SK-N-SH (cell line): ENCODE data around the gene DHX15. TPM values are rescaled to one million over a fixed set of nuclear protein-coding genes. Genes with fewer than 3 reads are reported as not detected.

ENCODE experiments used
- CTCF ChIA-PET: fragments of 300-600, 350-600 bp; formaldehyde crosslinking; extraction: SDS; loops from one replicate; lab custom pipeline; 2021; lab: Yijun Ruan, JAX
- POLR2A ChIA-PET: fragments of 350-600 bp; sonication (Branson Sonifier 250); formaldehyde crosslinking; extraction: SDS; loops from one replicate; lab custom pipeline; 2020; ENCODE audit warnings: antibody characterized with exemption, inconsistent platforms; lab: Yijun Ruan, JAX
- DNase-seq: peaks from one replicate; pipeline ENCODE4 v3.0.0; 2012
- H2AFZ ChIP-seq: fragments of 200-600 bp; sonication (generic); 2 replicates; pipeline ENCODE4 v1.8.1; 2016; ENCODE audit warnings: antibody characterized with exemption, mild to moderate bottlenecking, low read depth
- H3F3A ChIP-seq: fragments of 200-600 bp; sonication (generic); replicated peaks from 2 replicates; pipeline ENCODE3; 2016; ENCODE audit warnings: antibody characterized with exemption, mild to moderate bottlenecking; ENCODE audit not compliant: insufficient read depth
- H3K27ac ChIP-seq, 2 experiments: fragments of 200-500 bp in 1 of 2; fragments of 200-600 bp in 1 of 2; sonication (Bioruptor generic) in 1 of 2; sonication (generic), shearing (Covaris generic) in 1 of 2; 2 replicates each; pipeline versions ENCODE4 v1.5.1 to v1.6.1; 2014 to 2016; ENCODE audit warnings: low read depth in 2 of 2, inconsistent platforms in 1 of 2, low read length in 1 of 2, mild to moderate bottlenecking in 1 of 2, mixed read lengths in 1 of 2
- H3K27me3 ChIP-seq: fragments of 200-600 bp; sonication (generic), shearing (Covaris generic); 2 replicates; pipeline ENCODE4 v1.6.1; 2016; ENCODE audit warnings: mixed run types; ENCODE audit not compliant: insufficient read depth
- H3K36me3 ChIP-seq, 2 experiments: fragments of 200-500 bp in 1 of 2; fragments of 200-600 bp in 1 of 2; sonication (Bioruptor generic) in 1 of 2; sonication (generic) in 1 of 2; replicated peaks in 1 of 2; 2 replicates each; pipeline versions ENCODE3 to v1.5.1; 2014 to 2016; ENCODE audit warnings: low read length in 1 of 2, mild to moderate bottlenecking in 1 of 2; ENCODE audit not compliant: insufficient read depth in 2 of 2, control insufficient read depth in 1 of 2
- H3K4me1 ChIP-seq, 2 experiments: fragments of 200-500 bp in 1 of 2; fragments of 200-600 bp in 1 of 2; sonication (Bioruptor generic) in 1 of 2; sonication (generic), shearing (Covaris generic) in 1 of 2; 2 replicates each; pipeline versions ENCODE4 v1.5.1 to v1.6.1; 2014 to 2016; ENCODE audit warnings: low read depth in 1 of 2, low read length in 1 of 2, mixed run types in 1 of 2; ENCODE audit not compliant: insufficient read depth in 2 of 2, control insufficient read depth in 1 of 2
- H3K4me2 ChIP-seq: fragments of 200-600 bp; sonication (generic), shearing (Covaris generic); 2 replicates; pipeline ENCODE4 v1.6.1; 2017; ENCODE audit warnings: mixed run types
- H3K4me3 ChIP-seq, 2 experiments: fragments of 200-500 bp in 1 of 2; fragments of 200-600 bp in 1 of 2; sonication (Bioruptor generic) in 1 of 2; sonication (generic), shearing (Covaris generic) in 1 of 2; 2 replicates each; pipeline versions ENCODE4 v1.5.1 to v1.8.1; 2014 to 2016; ENCODE audit warnings: low read depth in 2 of 2, inconsistent platforms in 1 of 2, low read length in 1 of 2, mild to moderate bottlenecking in 1 of 2, mixed read lengths in 1 of 2, moderate library complexity in 1 of 2
- H3K79me2 ChIP-seq: fragments of 200-600 bp; sonication (generic); 2 replicates; pipeline ENCODE4 v1.8.1; 2017; ENCODE audit warnings: mild to moderate bottlenecking; ENCODE audit not compliant: insufficient read depth
- H3K9ac ChIP-seq: fragments of 200-600 bp; sonication (generic); 2 replicates; pipeline ENCODE4 v1.6.1; 2017; ENCODE audit warnings: mixed run types
- H3K9me2 ChIP-seq: fragments of 200-600 bp; sonication (generic); 2 replicates; pipeline ENCODE4 v1.6.1; 2017; ENCODE audit warnings: mixed run types
- H3K9me3 ChIP-seq: fragments of 200-600 bp; sonication (generic); 2 replicates; pipeline ENCODE4 v1.6.1; 2017; ENCODE audit warnings: mixed run types, mild to moderate bottlenecking, moderate library complexity
- H4K20me1 ChIP-seq: fragments of 200-600 bp; sonication (generic); 2 replicates; pipeline ENCODE4 v1.6.1; 2017; ENCODE audit warnings: mild to moderate bottlenecking, mixed run types; ENCODE audit not compliant: insufficient read depth
- CTCF ChIP-seq: fragments of 200-600 bp; sonication (generic); IDR thresholded peaks from 2 replicates; pipeline ENCODE4 v1.6.1; 2017; ENCODE audit warnings: antibody characterized with exemption, mild to moderate bottlenecking, moderate library complexity
- ELF1 ChIP-seq: IDR thresholded peaks from 2 replicates; pipeline ENCODE4 v1.4.0; 2012
- EP300 ChIP-seq, 2 experiments: IDR thresholded peaks; 2 replicates each; pipeline versions ENCODE4 v1.4.0 to v1.6.1; 2012; ENCODE audit warnings: borderline replicate concordance in 1 of 2, low read depth in 1 of 2, low read length in 1 of 2
- FOSL2 ChIP-seq: IDR thresholded peaks from 2 replicates; pipeline ENCODE4 v1.4.0; 2012; ENCODE audit warnings: low read depth, mild to moderate bottlenecking, moderate library complexity, borderline replicate concordance
- GATA2 ChIP-seq: sonication (generic); formaldehyde crosslinking; IDR thresholded peaks from 2 replicates; pipeline ENCODE4 v1.5.0; 2020; ENCODE audit warnings: mild to moderate bottlenecking, missing genetic modification reagents
- IRF3 ChIP-seq: fragments of 150-350 bp; IDR thresholded peaks from 2 replicates; pipeline ENCODE4 v1.6.1; 2016; ENCODE audit warnings: mild to moderate bottlenecking, low read depth, low read length
- PBX3 ChIP-seq: IDR thresholded peaks from 2 replicates; pipeline ENCODE4; 2012
- RCOR1 ChIP-seq: fragments of 150-350 bp; IDR thresholded peaks from 2 replicates; pipeline ENCODE4 v1.6.1; 2017; ENCODE audit warnings: antibody characterized with exemption, low read length
- REST ChIP-seq: IDR thresholded peaks from 2 replicates; pipeline ENCODE4 v1.6.1; 2012; ENCODE audit warnings: mild to moderate bottlenecking, low read depth, low read length, moderate library complexity
- RFX5 ChIP-seq: IDR thresholded peaks from 2 replicates; pipeline ENCODE4 v1.6.1; 2012; ENCODE audit warnings: mild to moderate bottlenecking, improper control_type of control experiment, low read length
- SIN3A ChIP-seq: IDR thresholded peaks from 2 replicates; pipeline ENCODE4 v1.6.1; 2012; ENCODE audit warnings: low read depth, mild to moderate bottlenecking, low read length, moderate library complexity, borderline replicate concordance
- SMC3 ChIP-seq: IDR thresholded peaks from 2 replicates; pipeline ENCODE4 v1.6.1; 2012; ENCODE audit warnings: low read depth, low read length, improper control_type of control experiment
- ZBTB33 ChIP-seq: IDR thresholded peaks from 2 replicates; pipeline ENCODE4 v1.4.0; 2012; ENCODE audit warnings: low read depth, borderline replicate concordance
- WGBS: methylation state at CpG from one replicate; pipeline ENCODE4 v1.1.6; 2017; ENCODE audit warnings: low lambda C conversion rate; 5-methylcytosine and 5-hydroxymethylcytosine counted together
- polyA plus RNA-seq, 3 experiments: library from polyadenylated mRNA; depleted of rRNA; stranded (reverse); fragments of >200 nt; gene quantifications; 2 replicates each; pipeline ENCODE4 v1.2.3, GENCODE V29; 2012

Gene DHX15
- polyA plus RNA-seq, 1 of the 3 experiments (the other 2 are of a cell fraction) = 63.3 TPM

- no peaks in the 10 kb centered on the region for H4K20me1 ChIP-seq
- CTCF ChIA-PET = no interaction called here
- H3F3A ChIP-seq = no peaks in the 10 kb centered on the region
- H3K4me2 ChIP-seq = no peak overlapping the region
- H3K27ac ChIP-seq = no peak overlapping the region
- no peaks in the 10 kb centered on the region; a peak in 1 of 4 replicates for H3K4me1 ChIP-seq
- no peak for TF ChIP-seq ZBTB33
- TF ChIP-seq PBX3 = no peak
- no peak for TF ChIP-seq GATA2
- no peak for TF ChIP-seq IRF3
- no peak for TF ChIP-seq EP300 (IDR thresholded peaks at IDR 0.05; ENCODE audit: borderline replicate concordance in 1 of 2, low read depth in 1 of 2, low read length in 1 of 2)
- TF ChIP-seq RFX5 = no peak
- TF ChIP-seq SMC3 = no peak
- no peak for TF ChIP-seq SIN3A
- TF ChIP-seq FOSL2 = no peak
- TF ChIP-seq ELF1 = no peak
- TF ChIP-seq REST = no peak
- no peak for TF ChIP-seq CTCF
- no peak for TF ChIP-seq RCOR1
- TF ChIP-seq, all 33 proteins: peak for 0
- Histone ChIP-seq H3K4me3 (no peak overlapping the region), H3K27me3 (no peaks in the 10 kb centered on the region), H3K36me3 (no peaks in the 10 kb centered on the region), H3K9me2 (no peaks in the 10 kb centered on the region), H3K9me3 (no peaks in the 10 kb centered on the region), H2AFZ (no peak overlapping the region), H3K9ac (no peak overlapping the region), H3K79me2 (no peaks in the 10 kb centered on the region)
- no peak for DNase-seq
- 58% methylated on average over 4 of the region's 4 CpGs for WGBS
- POLR2A ChIA-PET = no interaction called here
Observed at GRCh38 chr4:24482871-24483270, 101.5 kb downstream of the DHX15 start.
